Pancreas (tissue), 10 donors: ENCODE results near the gene ZNF892. TPM values are rescaled to one million over a fixed set of nuclear protein-coding genes. Genes with fewer than 3 reads are reported as not detected.
"Not testable (repeated sequence)": the region's sequence is repeated elsewhere in the genome, so short reads cannot be mapped to it uniquely, and the experiment has no call there.

Experiments
- ATAC-seq, 4 donors: fragments of 200-7000 bp; cut with Tn5 transposase; one replicate each; pipeline versions ENCODE4 v1.8.0 to v1.9.1; 2020; ENCODE audit warnings: mild to moderate bottlenecking in 4 of 4, moderate library complexity in 4 of 4
- DNase-seq, 6 donors: peaks; one replicate each; pipeline ENCODE4 v3.0.0-alpha.2; 2020
- FAIRE-seq: peaks from 2 replicates; lab custom pipeline; 2012; peaks lifted over from hg19 to GRCh38; lab: Jason Lieb, UNC
- H3K27ac ChIP-seq, 4 donors: fragments of 200-600 bp; sonication (generic); 1 replicate in 3 of 4; 2 replicates in 1 of 4; pipeline versions ENCODE4 v1.5.0 to v1.8.0; 2020
- H3K27me3 ChIP-seq, 4 donors: fragments of 200-600 bp; one replicate each; pipeline ENCODE4 v1.8.0; 2021
- H3K36me3 ChIP-seq, 3 donors: fragments of 200-600 bp; sonication (generic) in 1 of 3; one replicate each; pipeline versions ENCODE4 v1.5.0 to v1.8.0; 2020 to 2021
- H3K4me1 ChIP-seq, 3 donors: fragments of 200-600 bp; one replicate each; pipeline ENCODE4 v1.8.0; 2021
- H3K4me3 ChIP-seq, 4 donors: fragments of 200-600 bp; sonication (generic) in 2 of 4; one replicate each; pipeline versions ENCODE4 v1.5.0 to v1.8.0; 2020 to 2021
- H3K9me3 ChIP-seq, 4 donors: fragments of 200-600 bp; one replicate each; pipeline ENCODE4 v1.8.0; 2021
- WGBS, 2 donors: extraction: QIAGEN DNeasy Blood & Tissue Kit; methylation state at CpG; one replicate each; pipeline ENCODE4 v1.1.7; 2013; 5-methylcytosine and 5-hydroxymethylcytosine counted together
- intact Hi-C, 3 donors: fragments of 100-400 bp; cut with DNase I; formaldehyde crosslinking; loops; one replicate each; pipeline versions ENCODE4 v1.11.1 to v1.14.2; 2022
- polyA plus RNA-seq, 2 donors: library from polyadenylated mRNA; stranded (reverse); fragments of 200-250 nt; gene quantifications; one replicate each; pipeline ENCODE4 v1.2.3, GENCODE V29; 2013
- total RNA-seq, 6 donors: library from RNA; stranded (reverse); fragmentation: NEBNext Ultra II Directional in 4 of 6; extraction: Animal tissue kit (Norgen Biotek cat#: 25700) in 4 of 6; gene quantifications; one replicate each; pipeline versions ENCODE4 v1.2.1 to v1.2.4, GENCODE V29; 2021 to 2023
- TF ChIP-seq, protein P1 (sequence below), 4 donors: fragments of 200-600 bp; sonication (generic) in 3 of 4; IDR thresholded peaks; one replicate each; pipeline versions ENCODE4 v1.5.0 to v1.8.0; 2021; ENCODE audit warnings: antibody characterized with exemption in 4 of 4
- donor health status: healthy with polysubstance abuse.
- donor health status: DM: no; HTN: no; CAD: no; lungs with moderate emphysema.
- donor health status: DM: no; HTN: no; CAD: no.
- donor health status: control.
- donor health status: control.
- donor health status: Bipolar disorder and iron deficiency.
- donor health status: DM: yes; HTN: yes; CAD: no.
- donor health status: DM: no; HTN: no; CAD: no.
- donor health status: DM: no; HTN: no; CAD: no.
- donor health status: DM: yes; HTN: yes; CAD: no.

The ZNF892 gene
- total and polyA plus RNA-seq, 8 donors: 0.63 to 5.2 (median 2.7) TPM

DNA sequence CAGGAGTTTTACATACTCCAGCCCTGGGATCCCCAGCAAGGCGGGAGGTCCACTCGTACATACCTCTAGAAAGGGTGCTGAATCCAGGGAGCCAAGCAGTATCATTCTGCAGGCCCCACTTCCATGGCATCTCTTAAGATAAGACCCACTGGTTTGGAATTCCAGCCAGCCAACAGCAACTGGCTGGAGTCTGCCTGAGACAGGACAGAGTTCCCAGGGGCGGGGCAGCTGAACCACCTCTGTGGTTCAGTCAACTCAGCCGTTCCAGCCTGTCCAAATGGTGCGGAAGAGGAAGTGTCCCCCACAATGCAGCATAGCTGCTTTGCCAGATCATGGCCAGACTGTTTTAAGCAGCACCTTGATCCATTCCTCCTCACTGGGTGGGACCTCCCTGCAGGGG lies 33.2 kb downstream of the ZNF892 start:
- Histone ChIP-seq H3K4me1 (no peaks in the 10 kb centered on the region), H3K9me3 (no peaks in the 10 kb centered on the region), H3K36me3 (no peaks in the 10 kb centered on the region), H3K27ac (no peak overlapping the region), H3K4me3 (no peak overlapping the region), H3K27me3 (no peaks in the 10 kb centered on the region)
- 93 to 100% methylated on average over 5 of the region's 5 CpGs for WGBS, 2 donors
- TF ChIP-seq, protein P1, sequence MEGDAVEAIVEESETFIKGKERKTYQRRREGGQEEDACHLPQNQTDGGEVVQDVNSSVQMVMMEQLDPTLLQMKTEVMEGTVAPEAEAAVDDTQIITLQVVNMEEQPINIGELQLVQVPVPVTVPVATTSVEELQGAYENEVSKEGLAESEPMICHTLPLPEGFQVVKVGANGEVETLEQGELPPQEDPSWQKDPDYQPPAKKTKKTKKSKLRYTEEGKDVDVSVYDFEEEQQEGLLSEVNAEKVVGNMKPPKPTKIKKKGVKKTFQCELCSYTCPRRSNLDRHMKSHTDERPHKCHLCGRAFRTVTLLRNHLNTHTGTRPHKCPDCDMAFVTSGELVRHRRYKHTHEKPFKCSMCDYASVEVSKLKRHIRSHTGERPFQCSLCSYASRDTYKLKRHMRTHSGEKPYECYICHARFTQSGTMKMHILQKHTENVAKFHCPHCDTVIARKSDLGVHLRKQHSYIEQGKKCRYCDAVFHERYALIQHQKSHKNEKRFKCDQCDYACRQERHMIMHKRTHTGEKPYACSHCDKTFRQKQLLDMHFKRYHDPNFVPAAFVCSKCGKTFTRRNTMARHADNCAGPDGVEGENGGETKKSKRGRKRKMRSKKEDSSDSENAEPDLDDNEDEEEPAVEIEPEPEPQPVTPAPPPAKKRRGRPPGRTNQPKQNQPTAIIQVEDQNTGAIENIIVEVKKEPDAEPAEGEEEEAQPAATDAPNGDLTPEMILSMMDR (IDR thresholded peaks at IDR 0.05): no peak
- DNase-seq (no peak), ATAC-seq (peak in 1 of 4 donors; percentile 30), FAIRE-seq (no peak)
- intact Hi-C loops: no loop called here

DNA sequence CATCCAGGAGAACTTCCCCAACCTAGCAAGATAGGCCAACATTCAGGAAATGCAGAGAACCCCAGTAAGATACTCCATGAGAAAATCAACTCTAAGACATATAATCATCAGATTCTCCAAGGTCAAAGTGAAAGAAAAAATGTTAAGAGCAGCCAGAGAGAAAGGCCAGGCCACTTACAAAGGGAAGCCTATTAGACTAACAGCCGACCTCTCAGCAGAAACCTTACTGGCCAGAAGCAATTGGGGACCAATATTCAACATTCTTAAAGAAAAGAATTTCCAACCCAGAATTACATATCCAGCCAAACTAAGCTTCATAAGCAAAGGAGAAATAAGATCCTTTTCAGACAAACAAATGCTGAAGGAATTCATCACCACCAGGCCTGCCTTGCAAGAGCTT lies 34.8 kb downstream of the ZNF892 start:
- ATAC-seq, H3K4me3 ChIP-seq, H3K36me3 ChIP-seq, H3K9me3 ChIP-seq, H3K27me3 ChIP-seq, FAIRE-seq, DNase-seq, H3K4me1 ChIP-seq, intact Hi-C loops, H3K27ac ChIP-seq: not testable (repeated sequence)
- WGBS, 2 donors: 90 to 92% methylated on average over 1 of the region's 1 CpG

Other genes starting within 250 kb of the ZNF892 start
- gene MAL, start 181.8 kb upstream of the ZNF892 start, total RNA-seq: 1 to 10 TPM in 1 of 6 donors, under 1 TPM in 4, not detected in 1; 0.25 to 1.2 (median 0.55) TPM
- gene MAL, start 181.8 kb upstream of the ZNF892 start, polyA plus RNA-seq: 1 to 10 TPM; 1.6 to 1.9 TPM
- gene MRPS5, start 85.7 kb upstream of the ZNF892 start, total RNA-seq: 10 to 100 TPM; 14.8 to 28.0 (median 17.9) TPM
- gene MRPS5, start 85.7 kb upstream of the ZNF892 start, polyA plus RNA-seq: 10 to 100 TPM; 42.5 to 55.2 TPM
- 10 to 100 TPM in 1 of 6 donors, 1 to 10 TPM in 5; 7.2 to 16.3 (median 8.0) TPM for gene ZNF514, start 47.7 kb upstream of the ZNF892 start, total RNA-seq
- gene ZNF514, start 47.7 kb upstream of the ZNF892 start, polyA plus RNA-seq: 10 to 100 TPM; 12.7 to 16.0 TPM
- 1 to 10 TPM; 1.4 to 2.9 (median 2.3) TPM for gene ZNF2, start 41.7 kb upstream of the ZNF892 start, total RNA-seq
- 1 to 10 TPM in 1 of 2 donors, under 1 TPM in 1; 0.80 to 1.9 TPM for gene ZNF2, start 41.7 kb upstream of the ZNF892 start, polyA plus RNA-seq
- 10 to 100 TPM in 5 of 6 donors, 1 to 10 TPM in 1; 9.5 to 20.4 (median 12.8) TPM for gene PROM2, start 66.9 kb downstream of the ZNF892 start, total RNA-seq
- gene PROM2, start 66.9 kb downstream of the ZNF892 start, polyA plus RNA-seq: 10 to 100 TPM in 1 of 2 donors, 1 to 10 TPM in 1; 8.3 to 12.5 TPM
- 1 to 10 TPM; 3.5 to 7.5 (median 3.6) TPM for gene KCNIP3, start 89.8 kb downstream of the ZNF892 start, total RNA-seq
- gene KCNIP3, start 89.8 kb downstream of the ZNF892 start, polyA plus RNA-seq: 1 to 10 TPM; 3.5 to 4.5 TPM
- 10 to 100 TPM; 15.4 to 22.2 (median 17.9) TPM for gene FAHD2A, start 195.2 kb downstream of the ZNF892 start, total RNA-seq
- 10 to 100 TPM; 19.0 to 19.8 TPM for gene FAHD2A, start 195.2 kb downstream of the ZNF892 start, polyA plus RNA-seq